HepG2 (cell line): ENCODE data around the gene ANKEF1. TPM values are rescaled to one million over a fixed set of nuclear protein-coding genes. Genes with fewer than 3 reads are reported as not detected.

Experiments used
- ATAC-seq: fragments of 200-7000 bp; cut with Tn5 transposase; 3 replicates; pipeline ENCODE4 v1.9.1; 2020; ENCODE audit warnings: mild to moderate bottlenecking, moderate library complexity
- BruUV-seq: library from RNA; stranded (reverse); fragments of 400-500 nt; replicated peaks from 2 replicates; lab custom pipeline; 2021; lab: Mats Ljungman, UMichigan
- CTCF ChIA-PET: fragments of 300-600 bp; formaldehyde crosslinking; extraction: SDS; loops from one replicate; lab custom pipeline; 2021; ENCODE audit warnings: low total read pairs, inconsistent platforms, low intra/inter-chr PET ratio; lab: Yijun Ruan, JAX
- POLR2A ChIA-PET: fragments of 350-600 bp; sonication (Branson Sonifier 250); formaldehyde crosslinking; loops from one replicate; lab custom pipeline; 2020; ENCODE audit warnings: antibody characterized with exemption, inconsistent platforms; lab: Yijun Ruan, JAX
- DNase-seq: peaks from one replicate; pipeline ENCODE4 v3.0.0-alpha.2; 2015; ENCODE audit warnings: low spot score
- FAIRE-seq: peaks from 3 replicates; lab custom pipeline; 2011; peaks lifted over from hg19 to GRCh38; lab: Jason Lieb, UNC
- H2AFZ ChIP-seq: one replicate; pipeline ENCODE4 v1.6.1; 2011; ENCODE audit warnings: low read length, inconsistent platforms
- H3K27ac ChIP-seq: fragments of 300-600 bp; 3 replicates; pipeline ENCODE4 v1.8.0; 2011; ENCODE audit warnings: mixed run types, mild to moderate bottlenecking, mixed read lengths, low read length, inconsistent platforms; ENCODE audit not compliant: insufficient read depth; ENCODE audit errors: extremely low read length
- H3K27me3 ChIP-seq, 2 experiments: fragments of 200-600 bp in 1 of 2; 2 replicates in 1 of 2; 3 replicates in 1 of 2; pipeline versions ENCODE4 v1.6.0 to v1.8.0; 2011; ENCODE audit warnings: low read length in 2 of 2, mild to moderate bottlenecking in 2 of 2, moderate library complexity in 2 of 2, inconsistent platforms in 1 of 2; ENCODE audit not compliant: insufficient read depth in 2 of 2, control insufficient read depth in 1 of 2
- H3K36me3 ChIP-seq, 2 experiments: fragments of 200-600 bp in 1 of 2; replicated peaks in 1 of 2; 2 replicates in 1 of 2; 3 replicates in 1 of 2; pipeline versions ENCODE4 v1.5.1 to v1.8.0; 2011; ENCODE audit warnings: low read length in 2 of 2, inconsistent platforms in 1 of 2; ENCODE audit not compliant: insufficient read depth in 2 of 2, control insufficient read depth in 1 of 2
- H3K4me1 ChIP-seq: 2 replicates; pipeline ENCODE4 v1.5.1; 2012; ENCODE audit warnings: low read length, inconsistent platforms; ENCODE audit not compliant: insufficient read depth
- H3K4me2 ChIP-seq: 2 replicates; pipeline ENCODE4 v1.6.0; 2011; ENCODE audit warnings: low read depth, low read length, inconsistent platforms
- H3K4me3 ChIP-seq, 3 experiments: fragments of 200-600 bp in 1 of 3; sonication (generic), shearing (Covaris generic) in 1 of 3; replicated peaks in 1 of 3; 2 replicates each; pipeline ENCODE4 v1.5.1; 2011 to 2016; ENCODE audit warnings: low read length in 3 of 3, inconsistent platforms in 2 of 3, low read depth in 2 of 3, mild to moderate bottlenecking in 2 of 3, control low read depth in 1 of 3, mixed read lengths in 1 of 3; ENCODE audit not compliant: insufficient read depth in 1 of 3
- H3K79me2 ChIP-seq: one replicate; pipeline ENCODE4 v1.6.1; 2011; ENCODE audit warnings: low read length, inconsistent platforms; ENCODE audit not compliant: insufficient read depth
- H3K9ac ChIP-seq: 2 replicates; pipeline ENCODE4 v1.6.0; 2011; ENCODE audit warnings: mild to moderate bottlenecking, low read depth, low read length, inconsistent platforms; ENCODE audit not compliant: insufficient read depth
- H3K9me3 ChIP-seq: 2 replicates; pipeline ENCODE4 v1.5.1; 2012; ENCODE audit warnings: mild to moderate bottlenecking, low read length
- H4K20me1 ChIP-seq: 2 replicates; pipeline ENCODE4 v1.6.0; 2011; ENCODE audit warnings: inconsistent platforms, mild to moderate bottlenecking, low read length, moderate library complexity; ENCODE audit not compliant: insufficient read depth
- ATM ChIP-seq: fragments of 450-650 bp; IDR thresholded peaks from 2 replicates; pipeline ENCODE4 v1.7.1; 2017; ENCODE audit warnings: mild to moderate bottlenecking, borderline replicate concordance
- CCDC6 ChIP-seq: sonication (generic); formaldehyde crosslinking; IDR thresholded peaks from 2 replicates; pipeline ENCODE4 v1.8.1; 2022; ENCODE audit warnings: mild to moderate bottlenecking, missing genetic modification reagents, moderate library complexity
- ISL2 ChIP-seq: sonication (generic); formaldehyde crosslinking; IDR thresholded peaks from 2 replicates; pipeline ENCODE4 v1.5.0; 2020; ENCODE audit warnings: missing genetic modification reagents
- NONO ChIP-seq, 2 experiments: fragments of 450-650 bp in 1 of 2; sonication (generic) in 1 of 2; formaldehyde crosslinking in 1 of 2; IDR thresholded peaks in 1 of 2; conservative IDR thresholded peaks in 1 of 2; 2 replicates each; pipeline versions ENCODE4 v1.6.1 to v1.8.0; 2017 to 2022; ENCODE audit warnings: mild to moderate bottlenecking in 1 of 2, missing genetic modification reagents in 1 of 2, moderate library complexity in 1 of 2
- PHB2 ChIP-seq: fragments of 450-650 bp; IDR thresholded peaks from 2 replicates; pipeline ENCODE4 v1.6.1; 2018; ENCODE audit not compliant: partially characterized antibody
- RAD51 ChIP-seq: fragments of 450-650 bp; IDR thresholded peaks from 2 replicates; pipeline ENCODE4 v1.6.1; 2016; ENCODE audit warnings: borderline replicate concordance
- RFXANK ChIP-seq: IDR thresholded peaks from 2 replicates; pipeline ENCODE4 v1.6.1; 2016
- WGBS: methylation state at CpG from one replicate; pipeline ENCODE4 v1.1.6; 2017; ENCODE audit warnings: low lambda C conversion rate; 5-methylcytosine and 5-hydroxymethylcytosine counted together
- in situ Hi-C: cut with HindIII; loops from 2 replicates; pipeline ENCODE4 v1.10.0; 2017; ENCODE audit warnings: low pct_unique_long_range_greater_than_20kb; ENCODE audit not compliant: extremely low pct_ligation_motif_present
- intact Hi-C: fragments of 100-400 bp; cut with micrococcal nuclease; formaldehyde crosslinking; loops from one replicate; pipeline ENCODE4 v1.10.0; 2022; ENCODE audit not compliant: unreplicated experiment
- polyA plus RNA-seq, 8 experiments: library from polyadenylated mRNA; depleted of rRNA in 3 of 8; stranded (reverse) in 7 of 8; unstranded in 1 of 8; fragments of >200 nt; fragmentation: Illumina TruSeq in 4 of 8; extraction: Trizol in 4 of 8; gene quantifications; 2 replicates each; pipeline versions ENCODE4 v1.2.1 to v1.2.3, GENCODE V29; 2011 to 2016; ENCODE audit warnings: low read depth in 4 of 8, missing spikeins in 1 of 8, mixed read lengths in 1 of 8; ENCODE audit not compliant: insufficient read depth in 1 of 8
- total RNA-seq, 5 experiments: library from RNA; depleted of rRNA; stranded (reverse); fragments of >200 nt; fragmentation: Illumina TruSeq; extraction: Trizol; gene quantifications; 2 replicates each; pipeline ENCODE4 v1.2.3, GENCODE V29; 2016; ENCODE audit warnings: low read depth in 1 of 5
- TF ChIP-seq, protein P1 (sequence below): sonication (generic); formaldehyde crosslinking; IDR thresholded peaks from 2 replicates; pipeline ENCODE4 v1.4.0; 2020; ENCODE audit warnings: mild to moderate bottlenecking, missing genetic modification reagents
- TF ChIP-seq, protein P2 (sequence below): sonication (generic); formaldehyde crosslinking; IDR thresholded peaks from 2 replicates; pipeline ENCODE4 v1.4.0; 2020; ENCODE audit warnings: missing genetic modification reagents
- TF ChIP-seq, protein P3 (sequence below): sonication (generic); formaldehyde crosslinking; IDR thresholded peaks from 2 replicates; pipeline ENCODE4 v1.4.0; 2020; ENCODE audit warnings: mild to moderate bottlenecking, missing genetic modification reagents
- TF ChIP-seq, protein P4 (sequence below): sonication (generic); formaldehyde crosslinking; conservative IDR thresholded peaks from 2 replicates; pipeline ENCODE4 v1.4.0; 2020; ENCODE audit warnings: missing genetic modification reagents

Gene ANKEF1
- total and polyA plus RNA-seq, 2 of the 13 experiments (the other 11 are each of a cell fraction or from before 2014, with no cell fraction given), result 3.1 to 8.6 TPM

DNA sequence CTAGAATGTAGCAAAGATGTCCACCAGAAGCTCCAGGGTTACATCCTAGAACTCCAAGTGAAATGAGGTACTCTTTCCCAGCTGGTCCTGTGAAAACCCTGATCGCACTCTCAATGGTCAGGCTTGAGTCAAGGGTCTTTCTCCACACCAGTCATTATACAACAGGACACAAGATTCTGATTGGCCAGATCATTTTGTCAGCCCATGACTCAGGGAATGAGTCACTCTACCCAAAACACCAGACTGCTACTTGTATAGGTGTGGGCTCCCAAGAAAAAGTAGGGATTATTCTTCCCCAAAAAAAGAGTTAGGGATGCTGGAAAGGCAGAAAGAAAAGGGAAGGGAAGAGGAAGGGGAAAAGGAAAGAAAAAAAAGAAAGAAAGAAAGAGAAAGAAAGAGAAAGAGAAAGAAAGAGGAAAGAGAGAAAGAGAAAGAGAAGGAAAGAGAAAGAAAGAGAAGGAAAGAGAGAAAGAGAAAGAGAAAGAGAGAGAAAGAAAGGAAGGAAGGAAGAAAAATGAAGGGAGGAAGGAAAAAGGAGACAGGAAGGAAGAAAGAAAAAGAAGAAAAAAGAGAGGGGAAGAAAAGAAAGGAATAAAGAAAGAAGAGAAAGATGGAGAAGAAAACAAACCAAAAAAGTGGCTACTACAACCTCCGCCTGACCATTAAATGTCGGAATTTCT lies 30.5 kb downstream of the ANKEF1 start:
- Histone ChIP-seq H4K20me1 (no peaks in the 10 kb centered on the region), H3K4me3 (no peak overlapping the region), H3K4me2 (no peak overlapping the region), H3K79me2 (no peaks in the 10 kb centered on the region), H3K9ac (no peak overlapping the region), H3K27ac (no peak overlapping the region), H3K4me1 (no peaks in the 10 kb centered on the region), H2AFZ (no peak overlapping the region), H3K36me3 (no peaks in the 10 kb centered on the region), H3K9me3 (no peaks in the 10 kb centered on the region), H3K27me3 (no peaks in the 10 kb centered on the region)
- no peak for ATAC-seq
- intact Hi-C loops, result no loop called here
- no peak for DNase-seq
- 52% methylated on average over 3 of the region's 3 CpGs for WGBS
- ChIA-PET CTCF (no interaction called here), POLR2A (no interaction called here)
- FAIRE-seq, result no peak
- no TSS peak for BruUV-seq
- in situ Hi-C loops, result no loop called here
- no peak for TF ChIP-seq CCDC6 (CRISPR knock-in tag)
- 0 out of 2 replicates have a peak, but pooled peaks have one; percentile 31 for TF ChIP-seq NONO (IDR thresholded peaks at IDR 0.05)
- no peak for TF ChIP-seq NONO (CRISPR knock-in tag; conservative IDR thresholded peaks at IDR 0.05)
- TF ChIP-seq, protein P1, sequence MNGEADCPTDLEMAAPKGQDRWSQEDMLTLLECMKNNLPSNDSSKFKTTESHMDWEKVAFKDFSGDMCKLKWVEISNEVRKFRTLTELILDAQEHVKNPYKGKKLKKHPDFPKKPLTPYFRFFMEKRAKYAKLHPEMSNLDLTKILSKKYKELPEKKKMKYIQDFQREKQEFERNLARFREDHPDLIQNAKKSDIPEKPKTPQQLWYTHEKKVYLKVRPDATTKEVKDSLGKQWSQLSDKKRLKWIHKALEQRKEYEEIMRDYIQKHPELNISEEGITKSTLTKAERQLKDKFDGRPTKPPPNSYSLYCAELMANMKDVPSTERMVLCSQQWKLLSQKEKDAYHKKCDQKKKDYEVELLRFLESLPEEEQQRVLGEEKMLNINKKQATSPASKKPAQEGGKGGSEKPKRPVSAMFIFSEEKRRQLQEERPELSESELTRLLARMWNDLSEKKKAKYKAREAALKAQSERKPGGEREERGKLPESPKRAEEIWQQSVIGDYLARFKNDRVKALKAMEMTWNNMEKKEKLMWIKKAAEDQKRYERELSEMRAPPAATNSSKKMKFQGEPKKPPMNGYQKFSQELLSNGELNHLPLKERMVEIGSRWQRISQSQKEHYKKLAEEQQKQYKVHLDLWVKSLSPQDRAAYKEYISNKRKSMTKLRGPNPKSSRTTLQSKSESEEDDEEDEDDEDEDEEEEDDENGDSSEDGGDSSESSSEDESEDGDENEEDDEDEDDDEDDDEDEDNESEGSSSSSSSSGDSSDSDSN (CRISPR knock-in tag), result no peak
- TF ChIP-seq, protein P2, sequence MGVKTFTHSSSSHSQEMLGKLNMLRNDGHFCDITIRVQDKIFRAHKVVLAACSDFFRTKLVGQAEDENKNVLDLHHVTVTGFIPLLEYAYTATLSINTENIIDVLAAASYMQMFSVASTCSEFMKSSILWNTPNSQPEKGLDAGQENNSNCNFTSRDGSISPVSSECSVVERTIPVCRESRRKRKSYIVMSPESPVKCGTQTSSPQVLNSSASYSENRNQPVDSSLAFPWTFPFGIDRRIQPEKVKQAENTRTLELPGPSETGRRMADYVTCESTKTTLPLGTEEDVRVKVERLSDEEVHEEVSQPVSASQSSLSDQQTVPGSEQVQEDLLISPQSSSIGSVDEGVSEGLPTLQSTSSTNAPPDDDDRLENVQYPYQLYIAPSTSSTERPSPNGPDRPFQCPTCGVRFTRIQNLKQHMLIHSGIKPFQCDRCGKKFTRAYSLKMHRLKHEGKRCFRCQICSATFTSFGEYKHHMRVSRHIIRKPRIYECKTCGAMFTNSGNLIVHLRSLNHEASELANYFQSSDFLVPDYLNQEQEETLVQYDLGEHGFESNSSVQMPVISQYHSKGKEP, result no peak
- TF ChIP-seq ATM, result 0 out of 2 replicates have a peak, but pooled peaks have one; percentile 60
- TF ChIP-seq ISL2 (CRISPR knock-in tag), result no peak
- TF ChIP-seq RFXANK (CRISPR knock-in tag), result no peak
- TF ChIP-seq, protein P3, sequence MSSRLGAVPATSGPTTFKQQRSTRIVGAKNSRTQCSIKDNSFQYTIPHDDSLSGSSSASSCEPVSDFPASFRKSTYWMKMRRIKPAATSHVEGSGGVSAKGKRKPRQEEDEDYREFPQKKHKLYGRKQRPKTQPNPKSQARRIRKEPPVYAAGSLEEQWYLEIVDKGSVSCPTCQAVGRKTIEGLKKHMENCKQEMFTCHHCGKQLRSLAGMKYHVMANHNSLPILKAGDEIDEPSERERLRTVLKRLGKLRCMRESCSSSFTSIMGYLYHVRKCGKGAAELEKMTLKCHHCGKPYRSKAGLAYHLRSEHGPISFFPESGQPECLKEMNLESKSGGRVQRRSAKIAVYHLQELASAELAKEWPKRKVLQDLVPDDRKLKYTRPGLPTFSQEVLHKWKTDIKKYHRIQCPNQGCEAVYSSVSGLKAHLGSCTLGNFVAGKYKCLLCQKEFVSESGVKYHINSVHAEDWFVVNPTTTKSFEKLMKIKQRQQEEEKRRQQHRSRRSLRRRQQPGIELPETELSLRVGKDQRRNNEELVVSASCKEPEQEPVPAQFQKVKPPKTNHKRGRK (CRISPR knock-in tag), result no peak
- TF ChIP-seq, protein P4, sequence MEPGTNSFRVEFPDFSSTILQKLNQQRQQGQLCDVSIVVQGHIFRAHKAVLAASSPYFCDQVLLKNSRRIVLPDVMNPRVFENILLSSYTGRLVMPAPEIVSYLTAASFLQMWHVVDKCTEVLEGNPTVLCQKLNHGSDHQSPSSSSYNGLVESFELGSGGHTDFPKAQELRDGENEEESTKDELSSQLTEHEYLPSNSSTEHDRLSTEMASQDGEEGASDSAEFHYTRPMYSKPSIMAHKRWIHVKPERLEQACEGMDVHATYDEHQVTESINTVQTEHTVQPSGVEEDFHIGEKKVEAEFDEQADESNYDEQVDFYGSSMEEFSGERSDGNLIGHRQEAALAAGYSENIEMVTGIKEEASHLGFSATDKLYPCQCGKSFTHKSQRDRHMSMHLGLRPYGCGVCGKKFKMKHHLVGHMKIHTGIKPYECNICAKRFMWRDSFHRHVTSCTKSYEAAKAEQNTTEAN (CRISPR knock-in tag), result no peak
- TF ChIP-seq RAD51, result 0 out of 2 replicates have a peak, but pooled peaks have one; percentile 24
- peak; percentile 15 for TF ChIP-seq PHB2
